ENCODE data around the gene VWC2L.

Gene VWC2L

DNA sequence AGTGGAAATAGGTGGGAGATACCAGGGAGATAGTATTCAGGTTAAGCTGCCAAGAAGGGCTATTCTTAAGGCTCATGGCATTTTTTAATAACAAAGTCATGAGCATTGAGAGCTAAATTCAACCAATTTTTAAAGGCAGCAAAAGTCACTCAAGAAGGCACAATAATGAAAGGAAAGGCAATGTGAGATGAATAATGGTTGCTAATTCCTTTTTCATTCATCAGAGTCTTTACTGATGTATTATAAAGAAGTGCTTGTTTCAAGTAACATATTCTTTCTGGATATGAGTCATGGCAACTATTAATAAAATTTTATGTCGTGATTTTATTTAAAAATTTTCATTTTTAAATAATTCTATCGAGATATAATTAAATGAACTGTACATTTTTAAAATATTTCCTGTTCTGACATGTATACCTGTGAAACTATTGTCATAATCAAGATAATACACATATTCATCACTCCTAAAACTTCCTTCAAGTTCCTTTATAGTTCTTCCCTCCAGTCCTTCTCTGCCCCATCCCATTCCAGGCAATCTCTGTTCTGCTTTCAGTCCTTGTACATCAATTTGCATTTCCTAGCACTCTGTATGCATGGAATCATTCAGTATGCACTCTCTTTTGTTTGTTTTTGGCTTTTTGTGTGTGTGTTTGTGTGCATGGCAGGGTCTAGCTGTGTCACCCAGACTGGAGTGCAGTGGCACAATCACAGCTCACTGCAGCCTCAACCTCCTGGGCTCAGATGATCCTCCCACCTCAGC lies 40.8 kb downstream of the VWC2L start:
- no peak for DNase-seq
- intact Hi-C loops (cut with DNase I), result no loop called here

DNA sequence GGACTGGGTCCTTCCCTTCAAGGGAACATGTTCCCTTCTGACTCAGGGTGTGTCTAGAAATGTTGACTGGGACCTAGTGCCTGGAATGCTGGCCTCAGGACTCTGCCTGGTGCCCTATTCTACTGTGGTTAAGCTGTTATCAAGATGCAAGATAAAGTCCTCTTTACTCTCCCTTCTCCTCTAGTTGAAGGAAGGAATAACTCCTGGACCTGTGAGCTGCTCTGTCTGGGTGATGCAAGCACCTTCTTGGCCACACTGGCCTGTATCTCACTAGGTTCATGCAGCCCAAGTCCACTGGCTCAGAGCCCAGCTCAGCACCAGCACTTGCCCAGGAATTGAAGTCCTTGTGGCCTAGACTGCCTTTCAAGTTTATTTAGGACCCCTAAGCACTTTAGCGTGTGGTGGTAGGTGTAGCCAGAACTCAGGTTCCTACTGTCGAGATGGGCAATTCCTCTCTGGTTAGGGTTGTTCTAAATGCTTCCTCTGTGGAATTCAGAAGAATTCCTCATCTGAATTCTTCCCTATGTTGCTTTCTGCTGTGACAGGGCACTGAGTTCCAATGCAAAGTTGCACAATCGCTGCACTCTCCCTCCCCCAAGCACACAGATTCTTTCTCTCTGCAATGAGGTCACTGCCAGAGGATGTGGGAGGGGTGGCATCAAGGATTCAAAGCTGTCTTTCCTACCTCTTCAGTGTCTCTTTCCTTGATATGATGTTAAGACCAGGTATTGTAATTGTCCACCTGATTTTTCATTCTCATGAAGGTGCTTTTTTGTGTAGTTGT lies 54.7 kb downstream of the VWC2L start:
- DNase-seq, result no peak
- intact Hi-C loops (cut with DNase I), result no loop called here

DNA sequence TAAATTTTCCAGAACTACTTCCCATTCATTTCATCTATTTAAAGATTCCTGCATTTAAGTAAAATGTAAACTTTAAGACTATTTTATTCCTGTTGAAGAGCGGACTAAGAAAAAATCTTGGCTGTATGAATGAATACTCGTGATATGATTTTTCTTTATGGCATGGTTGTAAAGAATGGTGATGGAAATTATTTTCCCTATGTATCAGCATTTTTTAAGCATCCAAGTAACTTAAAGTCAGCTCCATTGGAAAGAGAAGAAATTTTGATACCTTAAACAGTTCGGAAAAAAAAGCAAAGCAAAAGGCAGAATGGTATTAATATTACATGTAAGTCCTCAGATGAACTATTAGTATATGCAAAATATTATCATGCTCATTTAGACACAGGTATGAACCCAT lies 58.9 kb downstream of the VWC2L start:
- no peak for DNase-seq
- intact Hi-C loops (cut with DNase I), result no loop called here

DNA sequence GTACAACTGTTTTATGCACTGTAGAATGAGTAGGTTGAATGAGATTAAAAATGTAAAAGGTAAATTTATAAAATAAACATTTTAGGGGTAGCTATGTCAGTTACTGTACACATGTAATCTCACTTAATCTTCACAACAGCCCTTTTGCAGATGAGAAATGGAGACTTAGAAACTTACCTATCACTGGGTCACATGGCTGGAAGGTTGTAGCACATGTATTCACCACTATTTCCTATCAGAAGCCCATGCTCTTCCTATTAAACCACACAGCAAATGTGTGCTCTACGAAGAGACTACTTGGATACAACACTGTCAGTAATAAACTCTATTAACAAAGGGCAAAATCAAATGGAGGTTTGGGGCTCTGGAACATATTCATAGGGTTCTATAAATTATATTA lies 60.5 kb downstream of the VWC2L start:
- intact Hi-C loops (cut with DNase I), result no loop called here
- DNase-seq, result no peak

DNA sequence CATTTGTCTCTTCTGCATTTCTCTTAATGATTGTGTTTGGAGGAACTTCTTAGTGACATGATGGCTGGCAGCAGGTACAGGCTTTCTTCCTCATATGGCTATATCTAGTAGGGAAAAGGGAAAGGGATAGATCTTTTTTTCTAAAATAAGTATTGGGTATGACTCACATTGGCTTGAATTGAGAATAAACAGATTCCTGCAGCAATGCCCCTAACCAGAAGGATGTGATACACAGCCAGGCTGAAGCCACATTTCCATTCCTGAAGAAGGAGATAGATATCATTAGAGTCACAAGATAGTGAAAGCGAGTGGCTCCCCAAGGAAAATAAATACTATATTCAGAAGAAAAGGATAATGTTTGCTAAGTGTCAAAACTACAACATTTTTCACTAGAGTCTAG lies 61.1 kb downstream of the VWC2L start:
- no peak for DNase-seq
- intact Hi-C loops (cut with DNase I), result no loop called here

DNA sequence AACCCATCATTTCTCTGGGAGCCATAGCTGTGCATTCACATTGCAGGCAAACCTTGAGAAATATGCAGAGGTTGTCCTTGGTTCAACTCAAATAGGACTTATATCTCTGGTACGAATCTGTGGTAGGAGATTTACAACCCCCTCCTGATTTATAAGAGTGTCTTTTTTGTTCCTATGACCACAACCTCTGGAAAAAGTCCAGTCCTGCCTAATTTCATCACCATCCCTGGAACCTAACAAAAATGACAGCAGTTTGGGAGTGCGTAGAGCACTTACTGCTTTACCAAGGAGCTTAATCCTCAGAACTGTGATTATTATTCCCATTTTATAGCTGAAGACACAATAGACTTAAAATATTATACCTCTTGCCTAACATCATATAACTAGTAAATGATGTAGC lies 66.5 kb downstream of the VWC2L start:
- no peak for DNase-seq
- intact Hi-C loops (cut with DNase I), result no loop called here

DNA sequence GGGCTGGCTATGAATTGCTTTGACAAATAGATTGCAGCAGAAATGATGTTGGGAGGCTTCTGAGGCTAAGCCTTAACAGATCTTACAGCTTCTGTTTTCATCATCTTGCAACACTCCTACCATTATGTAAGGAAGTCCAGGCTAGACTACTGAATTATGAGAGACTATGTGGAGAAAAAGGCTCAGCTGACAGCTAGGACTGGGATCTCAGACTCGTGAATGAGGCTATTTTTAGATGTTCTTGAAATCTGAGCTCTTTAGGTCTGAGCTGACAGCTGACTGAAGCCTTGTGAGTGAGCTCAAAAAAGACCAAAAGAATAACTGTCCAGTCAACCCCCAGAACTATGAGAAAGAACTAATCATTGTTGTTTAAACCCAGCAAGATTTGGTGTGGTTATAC lies 70.3 kb downstream of the VWC2L start:
- DNase-seq, result peak in 9 of 42 donors; percentile 4 to 49 (median 18)
- intact Hi-C loops (cut with DNase I), result no loop called here

DNA sequence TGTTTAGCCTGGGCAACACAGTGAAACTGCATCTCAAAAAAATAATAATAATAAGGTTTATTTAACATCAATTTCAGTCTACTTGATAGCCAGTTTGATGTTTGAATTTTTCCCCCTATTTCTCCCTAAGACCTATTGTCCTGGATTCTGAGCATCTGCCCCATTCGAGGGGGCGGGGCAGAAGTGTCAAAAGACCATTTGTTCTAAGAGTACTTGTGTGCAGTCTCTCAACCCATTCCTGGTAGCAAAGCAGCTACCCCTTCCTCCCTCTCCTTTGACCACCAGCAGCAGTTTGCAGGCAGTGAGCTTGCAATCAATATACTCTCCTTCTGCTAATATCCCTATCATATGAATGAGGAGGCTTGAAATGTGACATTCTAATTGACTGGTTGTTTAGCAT lies 71.9 kb downstream of the VWC2L start:
- peak in 37 of 42 donors; percentile 8 to 79 (median 43) for DNase-seq

DNA sequence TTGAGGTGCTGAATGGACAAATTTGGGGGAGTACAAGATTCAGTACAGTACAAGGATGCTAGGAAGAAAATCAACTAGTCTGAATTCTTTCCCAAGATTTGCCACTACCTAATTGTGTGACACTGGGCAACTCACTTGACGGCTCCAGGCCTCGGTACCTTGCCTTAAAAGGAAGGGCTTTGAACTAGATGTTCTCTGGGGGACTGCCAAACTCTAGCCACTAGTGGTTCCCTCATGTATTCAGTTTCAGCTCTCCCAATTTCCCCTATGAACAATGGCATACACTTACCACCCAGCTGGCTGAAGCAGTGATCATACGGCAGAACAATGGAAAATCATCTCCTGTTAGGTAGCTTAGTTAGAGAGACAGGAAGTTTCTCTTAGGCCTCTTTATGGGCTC lies 73.4 kb downstream of the VWC2L start:
- DNase-seq, result peak in 6 of 42 donors; percentile 5 to 25 (median 16)
- intact Hi-C loops (cut with DNase I), result no loop called here

More for the DNA sequence above, 71.9 kb downstream of the VWC2L start:
- intact Hi-C loops (cut with DNase I), result no loop called here

DNA sequence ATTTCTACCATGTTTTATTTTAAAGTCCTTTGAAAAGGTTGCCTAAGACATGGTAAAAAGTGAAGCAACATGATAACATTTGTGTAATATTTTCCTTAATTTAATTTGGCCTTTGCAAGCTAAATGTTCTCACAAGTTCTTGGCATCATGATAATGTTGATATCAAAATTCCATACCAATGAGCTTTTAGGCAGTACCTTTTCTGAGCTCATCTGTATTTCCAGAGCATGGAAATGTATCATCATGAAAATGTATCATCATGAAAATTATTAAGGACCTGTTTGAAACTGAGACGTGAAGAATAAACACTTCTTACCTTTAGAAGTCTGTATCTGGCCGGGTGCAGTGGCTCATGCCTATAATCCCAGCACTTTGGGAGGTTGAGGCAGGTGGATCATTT lies 73.8 kb downstream of the VWC2L start:
- intact Hi-C loops (cut with DNase I), result no loop called here
- DNase-seq, result no peak

DNA sequence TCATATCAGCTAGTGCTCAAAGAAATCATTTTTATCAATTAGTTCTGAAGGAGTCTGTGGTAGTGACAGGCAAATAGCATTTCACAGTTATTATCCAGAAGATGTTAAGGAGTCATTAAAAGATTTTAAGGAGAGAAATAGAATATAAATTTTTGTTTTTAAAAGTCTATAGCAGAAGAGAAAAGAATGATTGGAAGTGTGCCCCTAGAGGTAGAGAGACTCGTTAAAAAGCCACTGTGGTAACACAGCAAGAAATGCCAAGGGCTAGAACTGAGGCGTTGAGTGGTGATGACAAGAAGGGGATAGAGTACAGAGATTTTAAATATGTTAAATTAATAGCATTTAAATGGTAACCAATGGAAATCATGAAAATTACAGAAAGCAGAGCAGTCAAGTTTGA lies 78.3 kb downstream of the VWC2L start:
- DNase-seq, result no peak
- intact Hi-C loops (cut with DNase I), result no loop called here

DNA sequence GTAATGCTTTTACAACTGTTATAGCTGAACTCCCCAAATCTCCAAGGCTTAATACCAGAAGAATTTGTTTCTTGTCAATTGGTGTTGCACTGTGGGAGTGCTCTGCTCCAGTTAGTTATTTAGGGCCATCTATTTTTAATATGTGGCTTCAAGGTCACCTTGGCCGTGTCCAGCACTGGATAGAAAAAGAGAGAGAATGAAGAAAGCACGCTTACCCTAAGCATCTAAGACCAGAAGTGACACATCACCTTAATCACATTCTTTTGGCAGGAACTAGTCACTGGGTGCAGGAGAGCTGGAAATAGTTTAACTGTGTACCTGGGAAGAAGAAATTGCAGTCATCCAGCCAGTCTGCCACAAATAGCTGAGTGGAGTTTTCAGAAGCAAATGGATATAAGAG lies 78.8 kb downstream of the VWC2L start:
- no peak for DNase-seq
- intact Hi-C loops (cut with DNase I), result no loop called here

GRCh38 chr2:214492152-214492551 lies 81.3 kb downstream of the VWC2L start:
- intact Hi-C loops (cut with DNase I), result no loop called here
- no peak for DNase-seq

DNA sequence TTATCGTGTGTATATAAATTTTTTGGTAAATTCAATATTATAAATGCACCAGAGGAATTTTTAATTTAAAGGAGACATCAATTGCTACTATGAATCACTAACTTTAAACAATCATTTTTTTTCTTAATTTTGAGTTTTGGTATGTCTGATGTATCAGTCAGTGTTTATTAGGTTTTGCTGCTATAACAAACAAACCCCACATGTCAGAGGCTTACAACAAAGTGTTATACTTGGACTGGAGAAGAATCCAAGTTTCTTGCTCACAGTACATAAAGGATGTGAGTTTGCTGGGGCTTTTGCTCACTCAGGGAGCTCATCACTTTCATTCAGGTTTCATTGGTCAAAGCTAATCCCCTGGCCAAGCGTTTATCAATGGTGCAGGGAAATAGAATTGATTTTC lies 81.8 kb downstream of the VWC2L start:
- intact Hi-C loops (cut with DNase I), result no loop called here
- no peak for DNase-seq

- intact Hi-C loops (cut with DNase I), result no loop called here
Observed at GRCh38 chr2:214497489-214497888, 86.6 kb downstream of the VWC2L start.

DNA sequence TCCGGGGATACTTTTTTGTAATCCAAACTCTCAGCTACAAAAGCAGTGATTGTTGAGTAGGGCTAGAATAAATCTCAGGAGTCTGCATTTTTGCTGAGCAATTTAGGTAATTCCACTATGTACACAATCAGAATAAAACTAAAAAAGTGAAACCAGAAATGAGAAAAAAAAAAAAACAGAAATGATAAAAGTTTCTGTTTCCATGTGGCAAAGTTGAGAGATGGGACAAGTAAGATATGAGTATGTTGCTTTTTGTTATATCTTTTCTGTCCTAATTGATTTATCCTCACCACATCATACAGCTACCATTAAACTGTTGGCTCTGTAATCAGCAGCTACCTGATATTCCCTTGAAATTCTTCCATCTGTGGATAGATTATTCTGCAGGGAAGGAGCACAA lies 92.7 kb downstream of the VWC2L start:
- DNase-seq, result no peak
- intact Hi-C loops (cut with DNase I), result no loop called here

More at GRCh38 chr2:214497489-214497888, 86.6 kb downstream of the VWC2L start:
- DNase-seq, result no peak

- intact Hi-C loops (cut with DNase I), result no loop called here
- DNase-seq, result no peak
Observed at GRCh38 chr2:214504599-214505376, 93.9 kb downstream of the VWC2L start.

- no peak for DNase-seq
- intact Hi-C loops (cut with DNase I), result no loop called here
Observed at GRCh38 chr2:214507032-214507431, 96.2 kb downstream of the VWC2L start.

- no peak for DNase-seq
- intact Hi-C loops (cut with DNase I), result no loop called here
Observed at GRCh38 chr2:214514704-214515103, 103.8 kb downstream of the VWC2L start.

- no peak for DNase-seq
- intact Hi-C loops (cut with DNase I), result no loop called here
Observed at GRCh38 chr2:214515111-214515510, 104.3 kb downstream of the VWC2L start.

Measured in head of caudate nucleus (tissue), 42 donors.